Naive thymus-derived CD4-positive, alpha-beta T cell (primary cell): Measurements from ENCODE around the gene NPHP4. TPM values are rescaled to one million over a fixed set of nuclear protein-coding genes. Genes with fewer than 3 reads are reported as not detected.

Source experiments
- ATAC-seq: fragments of 150-1000 bp; cut with Tn5 transposase; 2 replicates; pipeline ENCODE4 v1.10.0; 2021; ENCODE audit warnings: mild to moderate bottlenecking, moderate library complexity
- CTCF ChIA-PET: fragments of 350-600 bp; sonication (Branson Sonifier 250); formaldehyde crosslinking; loops from one replicate; lab custom pipeline; 2021; ENCODE audit warnings: antibody characterized with exemption; lab: Charles Lee
- POLR2A ChIA-PET: fragments of 350-600 bp; sonication (Branson Sonifier 250); formaldehyde crosslinking; loops from one replicate; lab custom pipeline; 2021; ENCODE audit warnings: antibody characterized with exemption, inconsistent platforms; lab: Charles Lee
- DNase-seq, 9 donors: peaks; one replicate each; pipeline versions ENCODE4 v3.0.0 to v3.0.0-alpha.2; 2020 to 2022; ENCODE audit warnings: mixed read lengths in 1 of 9
- H3K27ac ChIP-seq: one replicate; pipeline ENCODE4 v1.7.0; 2013; ENCODE audit warnings: mild to moderate bottlenecking, low read depth, low read length, moderate library complexity
- H3K27me3 ChIP-seq, 2 donors: one replicate each; pipeline ENCODE4 v1.7.0; 2013; ENCODE audit warnings: low read length in 2 of 2, mild to moderate bottlenecking in 2 of 2, moderate library complexity in 2 of 2; ENCODE audit not compliant: control insufficient read depth in 2 of 2, insufficient read depth in 2 of 2
- H3K36me3 ChIP-seq, 3 experiments: 1 replicate in 2 of 3; 2 replicates in 1 of 3; pipeline ENCODE4 v1.7.0; 2013; ENCODE audit warnings: low read length in 3 of 3, mild to moderate bottlenecking in 3 of 3, moderate library complexity in 1 of 3; ENCODE audit not compliant: insufficient read depth in 3 of 3, control insufficient read depth in 2 of 3
- H3K4me1 ChIP-seq, 2 donors: one replicate each; pipeline ENCODE4 v1.7.0; 2013; ENCODE audit warnings: low read length in 2 of 2, mild to moderate bottlenecking in 2 of 2, moderate library complexity in 1 of 2; ENCODE audit not compliant: control insufficient read depth in 2 of 2, insufficient read depth in 2 of 2
- H3K4me3 ChIP-seq: 2 replicates; pipeline ENCODE4 v1.7.0; 2013; ENCODE audit warnings: mild to moderate bottlenecking, low read length
- H3K9me3 ChIP-seq, 3 experiments: 1 replicate in 2 of 3; 2 replicates in 1 of 3; pipeline ENCODE4 v1.7.0; 2013; ENCODE audit warnings: low read length in 3 of 3; ENCODE audit not compliant: control insufficient read depth in 2 of 3
- H3K27ac Mint-ChIP-seq, 9 donors: one replicate each; pipeline ENCODE4 v1.8.0; 2020 to 2022; ENCODE audit warnings: mixed read lengths in 9 of 9, mild to moderate bottlenecking in 8 of 9, moderate library complexity in 5 of 9, inconsistent platforms in 2 of 9
- H3K27me3 Mint-ChIP-seq, 5 donors: one replicate each; pipeline ENCODE4 v1.8.0; 2021 to 2022; ENCODE audit warnings: mixed read lengths in 5 of 5, mild to moderate bottlenecking in 1 of 5
- H3K36me3 Mint-ChIP-seq, 5 donors: one replicate each; pipeline ENCODE4 v1.8.0; 2020 to 2022; ENCODE audit warnings: mixed read lengths in 5 of 5, mild to moderate bottlenecking in 3 of 5, inconsistent platforms in 1 of 5
- H3K4me1 Mint-ChIP-seq, 7 donors: one replicate each; pipeline ENCODE4 v1.8.0; 2020 to 2022; ENCODE audit warnings: mixed read lengths in 7 of 7, mild to moderate bottlenecking in 3 of 7, inconsistent platforms in 1 of 7
- H3K4me3 Mint-ChIP-seq, 10 donors: one replicate each; pipeline ENCODE4 v1.8.0; 2020 to 2022; ENCODE audit warnings: mild to moderate bottlenecking in 10 of 10, mixed read lengths in 10 of 10, moderate library complexity in 6 of 10, inconsistent platforms in 2 of 10
- H3K9me3 Mint-ChIP-seq, 11 donors: one replicate each; pipeline ENCODE4 v1.8.0; 2020 to 2022; ENCODE audit warnings: mixed read lengths in 11 of 11, mild to moderate bottlenecking in 4 of 11, inconsistent platforms in 1 of 11, moderate library complexity in 1 of 11
- intact Hi-C, 2 donors: fragments of 100-400 bp; cut with micrococcal nuclease; formaldehyde crosslinking; loops; one replicate each; pipeline ENCODE4 v1.15.1; 2023
- polyA plus RNA-seq, 2 donors: library from polyadenylated mRNA; unstranded; fragments of 300-500 nt; fragmentation: Illumina TruSeq; gene quantifications; one replicate each; pipeline ENCODE4 v1.2.3, GENCODE V29; 2021
- total RNA-seq, 6 experiments: library from RNA in 5 of 6; stranded (reverse) in 5 of 6; gene quantifications; 1 replicate in 5 of 6; 2 replicates in 1 of 6; pipeline ENCODE4 v1.2.3 and lab custom pipeline; 2021 to 2026

Gene NPHP4
- total and polyA plus RNA-seq, 7 experiments from 2014 or later, result 0.40 to 20.6 (median 9.2) TPM

GRCh38 chr1:5968161-5968736, 24.0 kb downstream of the NPHP4 start:
- Histone ChIP-seq H3K36me3 (peaks cover 0 to 33% (median 0%) of the 10 kb centered on the region in 3 experiments), H3K27me3 (no peaks in the 10 kb centered on the region), H3K4me1 (no peaks in the 10 kb centered on the region), H3K4me3 (no peak overlapping the region), H3K9me3 (no peaks in the 10 kb centered on the region), H3K27ac (no peak overlapping the region)
- ATAC-seq, result no peak
- DNase-seq, result no peak
- ChIA-PET POLR2A (no interaction called here), CTCF (no interaction called here)
- Mint-ChIP-seq H3K36me3 (peaks cover 0 to 44% (median 0%) of the 10 kb centered on the region in 5 donors), H3K4me1 (peaks cover 0 to 1% (median 0%) of the 10 kb centered on the region in 7 donors), H3K9me3 (no peaks in the 10 kb centered on the region), H3K27me3 (no peaks in the 10 kb centered on the region), H3K27ac (no peak overlapping the region), H3K4me3 (no peak overlapping the region)
- intact Hi-C loops, result no loop called here

GRCh38 chr1:5967351-5968160, 24.7 kb downstream of the NPHP4 start:
- no peak for ATAC-seq
- H3K27ac ChIP-seq, result no peak overlapping the region
- no peak overlapping the region for H3K27ac Mint-ChIP-seq
- ChIA-PET POLR2A (no interaction called here), CTCF (no interaction called here)
- H3K27me3 Mint-ChIP-seq, result no peaks in the 10 kb centered on the region
- H3K4me3 ChIP-seq, result no peak overlapping the region
- no peaks in the 10 kb centered on the region for H3K9me3 Mint-ChIP-seq
- H3K4me1 ChIP-seq, result no peaks in the 10 kb centered on the region
- H3K9me3 ChIP-seq, result no peaks in the 10 kb centered on the region
- no peaks in the 10 kb centered on the region for H3K27me3 ChIP-seq
- H3K4me1 Mint-ChIP-seq, result peaks cover 0 to 1% (median 0%) of the 10 kb centered on the region in 7 donors
- DNase-seq, result no peak
- no peak overlapping the region for H3K4me3 Mint-ChIP-seq
- intact Hi-C loops, result no loop called here
- H3K36me3 Mint-ChIP-seq, result peaks cover 0 to 44% (median 0%) of the 10 kb centered on the region in 5 donors
- H3K36me3 ChIP-seq, result peaks cover 0 to 33% (median 0%) of the 10 kb centered on the region in 3 experiments

GRCh38 chr1:5966543-5967205, 25.6 kb downstream of the NPHP4 start:
- H3K9me3 Mint-ChIP-seq, result no peaks in the 10 kb centered on the region
- H3K4me3 Mint-ChIP-seq, result no peak overlapping the region
- intact Hi-C loops, result no loop called here
- no peak overlapping the region for H3K27ac Mint-ChIP-seq
- H3K4me3 ChIP-seq, result no peak overlapping the region
- ChIA-PET CTCF (no interaction called here), POLR2A (no interaction called here)
- no peak overlapping the region for H3K27ac ChIP-seq
- H3K27me3 Mint-ChIP-seq, result no peaks in the 10 kb centered on the region
- ATAC-seq (no peak), DNase-seq (no peak)
- H3K4me1 ChIP-seq, result no peaks in the 10 kb centered on the region
- H3K36me3 Mint-ChIP-seq, result peaks cover 0 to 40% (median 0%) of the 10 kb centered on the region in 5 donors
- H3K9me3 ChIP-seq, result no peaks in the 10 kb centered on the region
- H3K4me1 Mint-ChIP-seq, result peaks cover 0 to 2% (median 0%) of the 10 kb centered on the region in 7 donors
- H3K27me3 ChIP-seq, result no peaks in the 10 kb centered on the region
- peaks cover 0 to 33% (median 0%) of the 10 kb centered on the region in 3 experiments for H3K36me3 ChIP-seq

GRCh38 chr1:5965586-5966131, 26.6 kb downstream of the NPHP4 start:
- Histone ChIP-seq H3K4me1 (no peaks in the 10 kb centered on the region), H3K36me3 (peaks cover 0 to 41% (median 0%) of the 10 kb centered on the region in 3 experiments), H3K27ac (no peak overlapping the region), H3K9me3 (no peaks in the 10 kb centered on the region), H3K4me3 (no peak overlapping the region), H3K27me3 (no peaks in the 10 kb centered on the region)
- no peak for ATAC-seq
- Mint-ChIP-seq H3K4me1 (peaks cover 0 to 2% (median 0%) of the 10 kb centered on the region in 7 donors), H3K27me3 (no peaks in the 10 kb centered on the region), H3K4me3 (no peak overlapping the region), H3K36me3 (peaks cover 0 to 44% (median 2%) of the 10 kb centered on the region in 5 donors), H3K9me3 (no peaks in the 10 kb centered on the region), H3K27ac (no peak overlapping the region)
- no peak for DNase-seq
- intact Hi-C loops, result no loop called here
- ChIA-PET POLR2A (no interaction called here), CTCF (no interaction called here)

GRCh38 chr1:5962265-5963105, 29.7 kb downstream of the NPHP4 start:
- Mint-ChIP-seq H3K4me3 (no peak overlapping the region), H3K36me3 (peaks cover 0 to 40% (median 5%) of the 10 kb centered on the region in 5 donors), H3K4me1 (peaks cover 0 to 4% (median 0%) of the 10 kb centered on the region in 7 donors), H3K27me3 (no peaks in the 10 kb centered on the region), H3K9me3 (no peaks in the 10 kb centered on the region), H3K27ac (no peak overlapping the region)
- Histone ChIP-seq H3K4me3 (no peak overlapping the region), H3K4me1 (no peaks in the 10 kb centered on the region), H3K36me3 (peaks cover 0 to 42% (median 4%) of the 10 kb centered on the region in 3 experiments), H3K27ac (no peak overlapping the region), H3K27me3 (no peaks in the 10 kb centered on the region), H3K9me3 (no peaks in the 10 kb centered on the region)
- no peak for DNase-seq
- intact Hi-C loops, result no loop called here
- ATAC-seq, result no peak
- ChIA-PET POLR2A (no interaction called here), CTCF (no interaction called here)

- Mint-ChIP-seq H3K27ac (peak overlapping the region in 1 of 9 donors; percentile 19), H3K9me3 (no peaks in the 10 kb centered on the region), H3K4me1 (peaks cover 0 to 4% (median 0%) of the 10 kb centered on the region in 7 donors), H3K4me3 (no peak overlapping the region), H3K36me3 (peaks cover 3 to 46% (median 5%) of the 10 kb centered on the region in 5 donors), H3K27me3 (no peaks in the 10 kb centered on the region)
- ChIA-PET CTCF (no interaction called here), POLR2A (no interaction called here)
- Histone ChIP-seq H3K4me3 (no peak overlapping the region), H3K4me1 (no peaks in the 10 kb centered on the region), H3K36me3 (peaks cover 0 to 33% (median 4%) of the 10 kb centered on the region in 3 experiments), H3K27me3 (no peaks in the 10 kb centered on the region), H3K27ac (no peak overlapping the region), H3K9me3 (no peaks in the 10 kb centered on the region)
- ATAC-seq (no peak), DNase-seq (no peak)
- intact Hi-C loops, result no loop called here
These were observed 30.6 kb downstream of the NPHP4 start for GRCh38 chr1:5961601-5962000.
